HCT116 (cell line): ENCODE measurements around the gene RIC8A. TPM values are rescaled to one million over a fixed set of nuclear protein-coding genes. Genes with fewer than 3 reads are reported as not detected.

Experiments
- ATAC-seq: fragments of 200-7000 bp; cut with Tn5 transposase; 2 replicates; pipeline ENCODE4 v1.9.1; 2020; ENCODE audit warnings: mild to moderate bottlenecking, moderate library complexity
- BruUV-seq: library from RNA; stranded (reverse); fragments of 400-500 nt; replicated peaks from 2 replicates; lab custom pipeline; 2021; lab: Mats Ljungman, UMichigan
- CTCF ChIA-PET: fragments of 300-600 bp; sonication (Branson Sonifier 250); formaldehyde crosslinking; loops from one replicate; lab custom pipeline; 2021; ENCODE audit warnings: antibody characterized with exemption; lab: Charles Lee
- POLR2A ChIA-PET: fragments of 300-600, 350-600 bp; sonication (Branson Sonifier 250); formaldehyde crosslinking; loops from one replicate; lab custom pipeline; 2021; ENCODE audit warnings: antibody characterized with exemption; lab: Charles Lee
- RAD21 ChIA-PET, 2 experiments: fragments of 300-600 bp; sonication (Branson Sonifier 250); formaldehyde crosslinking; loops; one replicate each; lab custom pipeline; 2023; ENCODE audit warnings: low total read pairs in 2 of 2; ENCODE audit not compliant: uncharacterized antibody in 2 of 2, unreplicated experiment in 2 of 2, low non-redundant PET in 1 of 2; lab: Charles Lee
- DNase-seq: peaks from one replicate; pipeline ENCODE4 v3.0.0-alpha.2; 2010; ENCODE audit warnings: low read depth, low spot score
- H2AFZ ChIP-seq: fragments of 200-600 bp; shearing (Covaris generic), sonication (generic); 2 replicates; pipeline ENCODE4 v1.6.1; 2017; ENCODE audit warnings: low read depth, mixed run types, mixed read lengths, antibody characterized with exemption, low read length; ENCODE audit not compliant: poor library complexity, severe bottlenecking
- H3K27ac ChIP-seq: 2 replicates; pipeline ENCODE4 v1.5.1; 2012; ENCODE audit warnings: low read depth, low read length
- H3K27me3 ChIP-seq: fragments of 200-600 bp; sonication (generic); 2 replicates; pipeline ENCODE4 v1.6.1; 2016; ENCODE audit warnings: mixed run types, low read length, mixed read lengths; ENCODE audit not compliant: insufficient read depth
- H3K36me3 ChIP-seq, 2 experiments: fragments of 200-500 bp in 1 of 2; fragments of 200-600 bp in 1 of 2; sonication (Bioruptor generic) in 1 of 2; sonication (generic) in 1 of 2; 2 replicates each; pipeline versions ENCODE4 v1.5.1 to v1.6.1; 2014 to 2016; ENCODE audit warnings: low read length in 2 of 2, inconsistent platforms in 1 of 2, mixed read lengths in 1 of 2, mixed run types in 1 of 2; ENCODE audit not compliant: insufficient read depth in 2 of 2, control insufficient read depth in 1 of 2
- H3K4me1 ChIP-seq, 2 experiments: fragments of 200-600 bp in 1 of 2; sonication (generic) in 1 of 2; 2 replicates each; pipeline versions ENCODE4 v1.5.1 to v1.6.1; 2012 to 2017; ENCODE audit warnings: low read length in 2 of 2, inconsistent platforms in 1 of 2, mild to moderate bottlenecking in 1 of 2, mixed read lengths in 1 of 2, mixed run types in 1 of 2, moderate library complexity in 1 of 2; ENCODE audit not compliant: insufficient read depth in 2 of 2, control insufficient read depth in 1 of 2
- H3K4me2 ChIP-seq: fragments of 200-600 bp; sonication (generic); 2 replicates; pipeline ENCODE4 v1.6.1; 2017; ENCODE audit warnings: mixed run types, low read length, mixed read lengths
- H3K4me3 ChIP-seq, 2 experiments: fragments of 200-600 bp in 1 of 2; sonication (generic) in 1 of 2; replicated peaks in 1 of 2; 2 replicates each; pipeline ENCODE4 v1.5.1; 2011 to 2016; ENCODE audit warnings: low read length in 2 of 2, control low read depth in 1 of 2, low read depth in 1 of 2, mild to moderate bottlenecking in 1 of 2, mixed read lengths in 1 of 2, mixed run types in 1 of 2
- H3K79me2 ChIP-seq: fragments of 200-600 bp; sonication (generic); 2 replicates; pipeline ENCODE4 v1.6.1; 2017; ENCODE audit warnings: mild to moderate bottlenecking, mixed run types, low read length, moderate library complexity, mixed read lengths; ENCODE audit not compliant: insufficient read depth
- H3K9ac ChIP-seq: fragments of 200-600 bp; sonication (generic); 2 replicates; pipeline ENCODE4 v1.6.1; 2016; ENCODE audit warnings: low read length, mixed read lengths
- H3K9me2 ChIP-seq: fragments of 200-600 bp; sonication (generic), shearing (Covaris generic); 2 replicates; pipeline ENCODE4 v1.6.1; 2017; ENCODE audit warnings: mixed run types, mild to moderate bottlenecking, moderate library complexity; ENCODE audit not compliant: insufficient read depth
- H3K9me3 ChIP-seq, 2 experiments: fragments of 200-500 bp in 1 of 2; fragments of 200-600 bp in 1 of 2; sonication (Bioruptor generic) in 1 of 2; sonication (generic) in 1 of 2; 2 replicates each; pipeline ENCODE4 v1.6.1; 2014 to 2017; ENCODE audit warnings: low read length in 2 of 2, mixed read lengths in 2 of 2, inconsistent platforms in 1 of 2, low read depth in 1 of 2, mild to moderate bottlenecking in 1 of 2, mixed run types in 1 of 2, moderate library complexity in 1 of 2; ENCODE audit not compliant: control insufficient read depth in 1 of 2, insufficient read depth in 1 of 2
- H4K20me1 ChIP-seq: fragments of 200-600 bp; sonication (generic), shearing (Covaris generic); 2 replicates; pipeline ENCODE4 v1.6.1; 2017; ENCODE audit warnings: mixed run types, mild to moderate bottlenecking, moderate library complexity; ENCODE audit not compliant: insufficient read depth
- JUND ChIP-seq: IDR thresholded peaks from 2 replicates; pipeline ENCODE4 v1.6.1; 2012
- POLR2A ChIP-seq: IDR thresholded peaks from 2 replicates; pipeline ENCODE4 v1.7.0; 2011; ENCODE audit warnings: borderline replicate concordance; ENCODE audit not compliant: insufficient read depth, insufficient read length; ENCODE audit errors: extremely low read depth
- POLR2AphosphoS5 ChIP-seq: IDR thresholded peaks from 2 replicates; pipeline ENCODE4 v1.6.1; 2011; ENCODE audit warnings: mild to moderate bottlenecking, low read depth, low read length, moderate library complexity
- SRF ChIP-seq: IDR thresholded peaks from 2 replicates; pipeline ENCODE4 v1.6.1; 2012; ENCODE audit warnings: low read depth
- YY1 ChIP-seq: IDR thresholded peaks from 2 replicates; pipeline ENCODE4 v1.6.1; 2011; ENCODE audit warnings: low read length, low read depth, moderate library complexity, mild to moderate bottlenecking; ENCODE audit not compliant: insufficient replicate concordance; ENCODE audit errors: extremely low read depth
- ZFX ChIP-seq: fragments of 450-650 bp; IDR thresholded peaks from 2 replicates; pipeline ENCODE4 v1.6.1; 2017
- ZNF274 ChIP-seq: fragments of 200-500 bp; sonication (Bioruptor generic); IDR thresholded peaks from 2 replicates; pipeline ENCODE4 v1.6.1; 2014; ENCODE audit warnings: mild to moderate bottlenecking, low read depth, low read length, inconsistent platforms
- intact Hi-C: fragments of 100-400 bp; cut with micrococcal nuclease; formaldehyde crosslinking; loops from 2 replicates; pipeline ENCODE4 v1.10.0; 2022
- total RNA-seq: library from RNA; stranded (reverse); gene quantifications from one replicate; pipeline ENCODE4 v1.2.1, GENCODE V29; 2021; ENCODE audit not compliant: unreplicated experiment
- TF ChIP-seq, protein P1 (sequence below), 3 experiments: fragments of 200-600 bp in 1 of 3; sonication (generic) in 1 of 3; IDR thresholded peaks in 2 of 3; conservative IDR thresholded peaks in 1 of 3; 2 replicates each; pipeline ENCODE4 v1.5.1; 2012 to 2017; ENCODE audit warnings: low read depth in 2 of 3, low read length in 2 of 3, antibody characterized with exemption in 1 of 3, borderline replicate concordance in 1 of 3, control low read depth in 1 of 3, mild to moderate bottlenecking in 1 of 3, mixed read lengths in 1 of 3, mixed run types in 1 of 3, moderate library complexity in 1 of 3; ENCODE audit not compliant: insufficient read depth in 1 of 3
- TF ChIP-seq, protein P2 (sequence below): IDR thresholded peaks from 2 replicates; pipeline ENCODE4 v1.6.1; 2012
- TF ChIP-seq, protein P3 (sequence below): IDR thresholded peaks from 2 replicates; pipeline ENCODE4 v1.6.1; 2012; ENCODE audit warnings: low read depth

Gene RIC8A
- total RNA-seq, 1 experiment from 2014 or later: 75.2 TPM

DNA sequence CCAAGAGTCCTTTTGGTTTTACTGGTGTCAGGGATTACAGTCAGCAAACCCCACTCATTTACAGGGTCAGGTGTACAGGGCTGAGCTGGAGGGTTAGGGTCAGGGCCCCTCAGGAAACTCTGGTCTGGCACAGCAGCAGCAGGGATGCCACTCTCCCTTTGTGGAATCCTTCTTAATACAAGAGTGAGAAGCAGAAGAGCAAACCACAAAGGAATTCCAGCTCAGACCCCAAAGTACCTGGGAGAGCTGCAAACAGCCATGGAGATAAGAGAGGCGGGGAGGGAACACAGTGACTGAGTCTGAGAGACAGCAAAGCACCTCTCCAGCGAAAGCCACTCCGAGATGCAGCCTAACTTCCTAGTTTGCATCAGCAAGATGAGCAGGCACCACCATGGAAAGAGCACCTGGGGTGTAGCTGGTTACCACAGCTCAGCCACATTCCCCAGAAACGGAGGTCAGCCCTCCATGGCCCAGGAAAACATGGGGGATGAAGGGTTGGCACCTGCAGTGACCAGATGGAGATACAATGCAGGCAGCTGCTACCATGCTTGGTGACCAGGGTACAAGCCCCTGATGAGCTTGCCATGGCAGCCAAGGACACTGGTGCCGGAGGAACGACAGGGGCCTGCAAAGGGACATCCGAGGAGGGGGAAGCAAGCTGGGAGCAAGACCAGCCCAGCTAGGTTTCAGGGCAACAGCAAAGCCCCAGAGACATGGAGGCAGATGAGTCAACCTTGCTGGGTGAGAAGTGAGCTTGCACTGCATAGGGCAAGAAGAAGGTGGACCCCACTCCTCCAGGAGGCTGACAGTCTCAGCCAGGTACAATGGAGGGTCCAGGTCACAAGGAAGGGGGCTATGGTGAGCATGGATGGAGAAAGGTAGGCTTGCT is 4.2 kb upstream of the RIC8A start:
- ATAC-seq: no peak

More for the DNA sequence above, 4.2 kb upstream of the RIC8A start:
- H3K9me3 ChIP-seq: no peaks in the 10 kb centered on the region
- RAD21 ChIA-PET: no interaction called here
- no peak for DNase-seq
- H3K9me2 ChIP-seq: no peaks in the 10 kb centered on the region
- peaks cover 7 to 11% of the 10 kb centered on the region in 2 experiments for H3K4me1 ChIP-seq
- H3K27me3 ChIP-seq: no peaks in the 10 kb centered on the region
- POLR2A ChIA-PET: interaction anchor here (0.6 kb wide), 1 partner anchor 17 kb away, joined by 5 read pairs; no protein-coding TSS in a partner anchor
- peaks cover 6 to 24% of the 10 kb centered on the region in 2 experiments; a peak in 3 of 4 replicates for H3K36me3 ChIP-seq
- H4K20me1 ChIP-seq: no peaks in the 10 kb centered on the region
- no peak overlapping the region for H3K4me3 ChIP-seq
- no peak overlapping the region for H3K27ac ChIP-seq
- H3K79me2 ChIP-seq: peaks cover 33% of the 10 kb centered on the region
- H2AFZ ChIP-seq: no peak overlapping the region
- CTCF ChIA-PET: no interaction called here
- H3K4me2 ChIP-seq: no peak overlapping the region
- intact Hi-C loops: no loop called here
- TF ChIP-seq SRF: no peak
- TF ChIP-seq, protein P1, sequence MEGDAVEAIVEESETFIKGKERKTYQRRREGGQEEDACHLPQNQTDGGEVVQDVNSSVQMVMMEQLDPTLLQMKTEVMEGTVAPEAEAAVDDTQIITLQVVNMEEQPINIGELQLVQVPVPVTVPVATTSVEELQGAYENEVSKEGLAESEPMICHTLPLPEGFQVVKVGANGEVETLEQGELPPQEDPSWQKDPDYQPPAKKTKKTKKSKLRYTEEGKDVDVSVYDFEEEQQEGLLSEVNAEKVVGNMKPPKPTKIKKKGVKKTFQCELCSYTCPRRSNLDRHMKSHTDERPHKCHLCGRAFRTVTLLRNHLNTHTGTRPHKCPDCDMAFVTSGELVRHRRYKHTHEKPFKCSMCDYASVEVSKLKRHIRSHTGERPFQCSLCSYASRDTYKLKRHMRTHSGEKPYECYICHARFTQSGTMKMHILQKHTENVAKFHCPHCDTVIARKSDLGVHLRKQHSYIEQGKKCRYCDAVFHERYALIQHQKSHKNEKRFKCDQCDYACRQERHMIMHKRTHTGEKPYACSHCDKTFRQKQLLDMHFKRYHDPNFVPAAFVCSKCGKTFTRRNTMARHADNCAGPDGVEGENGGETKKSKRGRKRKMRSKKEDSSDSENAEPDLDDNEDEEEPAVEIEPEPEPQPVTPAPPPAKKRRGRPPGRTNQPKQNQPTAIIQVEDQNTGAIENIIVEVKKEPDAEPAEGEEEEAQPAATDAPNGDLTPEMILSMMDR (IDR thresholded peaks at IDR 0.05 in 2 of 3, conservative IDR thresholded peaks at IDR 0.05 in 1 of 3; ENCODE audit: borderline replicate concordance in 1 of 3, insufficient read depth in 1 of 3, low read depth in 2 of 3, low read length in 2 of 3): no peak
- TF ChIP-seq POLR2AphosphoS5: no peak
- TF ChIP-seq JUND: no peak
- no peak for TF ChIP-seq ZNF274
- no peak for TF ChIP-seq ZFX
- TF ChIP-seq, protein P2, sequence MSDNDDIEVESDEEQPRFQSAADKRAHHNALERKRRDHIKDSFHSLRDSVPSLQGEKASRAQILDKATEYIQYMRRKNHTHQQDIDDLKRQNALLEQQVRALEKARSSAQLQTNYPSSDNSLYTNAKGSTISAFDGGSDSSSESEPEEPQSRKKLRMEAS: no peak
- TF ChIP-seq, protein P3, sequence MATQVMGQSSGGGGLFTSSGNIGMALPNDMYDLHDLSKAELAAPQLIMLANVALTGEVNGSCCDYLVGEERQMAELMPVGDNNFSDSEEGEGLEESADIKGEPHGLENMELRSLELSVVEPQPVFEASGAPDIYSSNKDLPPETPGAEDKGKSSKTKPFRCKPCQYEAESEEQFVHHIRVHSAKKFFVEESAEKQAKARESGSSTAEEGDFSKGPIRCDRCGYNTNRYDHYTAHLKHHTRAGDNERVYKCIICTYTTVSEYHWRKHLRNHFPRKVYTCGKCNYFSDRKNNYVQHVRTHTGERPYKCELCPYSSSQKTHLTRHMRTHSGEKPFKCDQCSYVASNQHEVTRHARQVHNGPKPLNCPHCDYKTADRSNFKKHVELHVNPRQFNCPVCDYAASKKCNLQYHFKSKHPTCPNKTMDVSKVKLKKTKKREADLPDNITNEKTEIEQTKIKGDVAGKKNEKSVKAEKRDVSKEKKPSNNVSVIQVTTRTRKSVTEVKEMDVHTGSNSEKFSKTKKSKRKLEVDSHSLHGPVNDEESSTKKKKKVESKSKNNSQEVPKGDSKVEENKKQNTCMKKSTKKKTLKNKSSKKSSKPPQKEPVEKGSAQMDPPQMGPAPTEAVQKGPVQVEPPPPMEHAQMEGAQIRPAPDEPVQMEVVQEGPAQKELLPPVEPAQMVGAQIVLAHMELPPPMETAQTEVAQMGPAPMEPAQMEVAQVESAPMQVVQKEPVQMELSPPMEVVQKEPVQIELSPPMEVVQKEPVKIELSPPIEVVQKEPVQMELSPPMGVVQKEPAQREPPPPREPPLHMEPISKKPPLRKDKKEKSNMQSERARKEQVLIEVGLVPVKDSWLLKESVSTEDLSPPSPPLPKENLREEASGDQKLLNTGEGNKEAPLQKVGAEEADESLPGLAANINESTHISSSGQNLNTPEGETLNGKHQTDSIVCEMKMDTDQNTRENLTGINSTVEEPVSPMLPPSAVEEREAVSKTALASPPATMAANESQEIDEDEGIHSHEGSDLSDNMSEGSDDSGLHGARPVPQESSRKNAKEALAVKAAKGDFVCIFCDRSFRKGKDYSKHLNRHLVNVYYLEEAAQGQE: no peak
- no peak for TF ChIP-seq POLR2A
- no peak for TF ChIP-seq YY1
- TF ChIP-seq, all 23 proteins: peak for 0
- no peak overlapping the region for H3K9ac ChIP-seq
- BruUV-seq: no TSS peak
